K562 (cell line): Measurements from ENCODE around the gene MBOAT7. TPM values are rescaled to one million over a fixed set of nuclear protein-coding genes. Genes with fewer than 3 reads are reported as not detected.

Source experiments
- CBX1 ChIP-seq: sonication (generic); IDR thresholded peaks from 2 replicates; pipeline ENCODE4 v1.6.1; 2016; ENCODE audit warnings: antibody characterized with exemption, low read depth, mild to moderate bottlenecking
- CHD7 ChIP-seq: fragments of 200-600 bp; sonication (generic); IDR thresholded peaks from one replicate; pipeline ENCODE4 v1.6.1; 2012; ENCODE audit warnings: mild to moderate bottlenecking, low read depth, low read length, inconsistent platforms
- CREM ChIP-seq: IDR thresholded peaks from 2 replicates; pipeline ENCODE4 v1.6.1; 2014; ENCODE audit warnings: antibody characterized with exemption, low read depth
- ETV1 ChIP-seq: fragments of 450-650 bp; conservative IDR thresholded peaks from 2 replicates; pipeline ENCODE4 v1.6.1; 2016; ENCODE audit warnings: missing genetic modification characterization, control low read depth, low read depth, missing compliant biosample characterization
- RBBP5 ChIP-seq: fragments of 200-600 bp; sonication (generic); IDR thresholded peaks from 2 replicates; pipeline ENCODE4 v1.6.1; 2012; ENCODE audit warnings: borderline replicate concordance, mild to moderate bottlenecking, low read length, control low read depth, inconsistent platforms; ENCODE audit not compliant: insufficient read depth, poor library complexity, severe bottlenecking
- RBM15 ChIP-seq: fragments of 200-400 bp; formaldehyde crosslinking; IDR thresholded peaks from 2 replicates; pipeline ENCODE4 v1.6.1; 2018; ENCODE audit warnings: mild to moderate bottlenecking, low read length, moderate library complexity; ENCODE audit not compliant: insufficient read depth
- RHOXF2B ChIP-seq: fragments of 250-450 bp; sonication (Bioruptor Pico); conservative IDR thresholded peaks from 2 replicates; pipeline ENCODE4 v1.5.1; 2021
- YY1 ChIP-seq, 3 experiments: IDR thresholded peaks; 2 replicates each; pipeline ENCODE4 v1.6.1; 2011; ENCODE audit warnings: low read length in 2 of 3, mild to moderate bottlenecking in 2 of 3, moderate library complexity in 2 of 3, borderline replicate concordance in 1 of 3, control low read depth in 1 of 3, low read depth in 1 of 3; ENCODE audit not compliant: insufficient read depth in 3 of 3, insufficient replicate concordance in 2 of 3, control insufficient read depth in 1 of 3, insufficient read length in 1 of 3; ENCODE audit errors: extremely low read depth in 1 of 3
- ZNF277 ChIP-seq: fragments of 250-450 bp; sonication (Bioruptor Pico); IDR thresholded peaks from 2 replicates; pipeline ENCODE4 v1.8.0; 2022; ENCODE audit warnings: inconsistent platforms, mild to moderate bottlenecking, moderate library complexity, borderline replicate concordance
- ZNF282 ChIP-seq: sonication (generic); formaldehyde crosslinking; IDR thresholded peaks from 2 replicates; pipeline ENCODE4 v1.8.1; 2023; ENCODE audit warnings: missing genetic modification reagents
- ZNF586 ChIP-seq: fragments of 450-650 bp; formaldehyde crosslinking; conservative IDR thresholded peaks from 2 replicates; pipeline ENCODE4 v1.4.0; 2020; ENCODE audit warnings: mild to moderate bottlenecking, moderate library complexity
- polyA plus RNA-seq, 8 experiments: library from polyadenylated mRNA; depleted of rRNA in 4 of 8; stranded (reverse) in 5 of 8; unstranded in 3 of 8; fragments of >200 nt; fragmentation: Nextera tagmentation in 2 of 8; fragmentation: Illumina TruSeq in 1 of 8; extraction: Ambion mirVana in 2 of 8; extraction: Trizol in 1 of 8; gene quantifications; 2 replicates each; pipeline versions ENCODE4 v1.2.1 to v1.2.3, GENCODE V29; 2011 to 2014; ENCODE audit warnings: inconsistent platforms in 1 of 8, missing spikeins in 1 of 8
- total RNA-seq, 7 experiments: library from RNA; depleted of rRNA in 6 of 7; stranded (reverse); fragments of >200 nt in 6 of 7; fragmentation: Illumina TruSeq in 2 of 7; extraction: Trizol in 2 of 7; gene quantifications; 2 replicates each; pipeline versions ENCODE4 v1.2.1 to v1.2.3, GENCODE V29; 2011 to 2021; ENCODE audit warnings: low replicate concordance in 1 of 7
- TF ChIP-seq, protein P1 (sequence below): sonication (generic); formaldehyde crosslinking; IDR thresholded peaks from 2 replicates; pipeline ENCODE4 v1.8.1; 2023; ENCODE audit warnings: mild to moderate bottlenecking, missing genetic modification reagents, moderate library complexity

The MBOAT7 gene
- total and polyA plus RNA-seq, 9 of the 15 experiments (the other 6 are each of a cell fraction or from before 2014, with no cell fraction given) = 1.4 to 153 (median 56.1) TPM

- no peak for TF ChIP-seq ZNF277
- TF ChIP-seq RHOXF2B (CRISPR knock-in tag) = no peak
- TF ChIP-seq CHD7 = no peak
- peak in 1 of 3 experiments; percentile 37 for TF ChIP-seq YY1 (IDR thresholded peaks at IDR 0.05; ENCODE audit: borderline replicate concordance in 1 of 3, control insufficient read depth in 1 of 3, extremely low read depth in 1 of 3, insufficient read depth in 3 of 3, insufficient read length in 1 of 3, insufficient replicate concordance in 2 of 3, low read depth in 1 of 3, low read length in 2 of 3)
- TF ChIP-seq ETV1 (tag) = no peak
- TF ChIP-seq RBBP5 = no peak
- no peak for TF ChIP-seq ZNF586 (CRISPR knock-in tag)
- TF ChIP-seq, protein P1, sequence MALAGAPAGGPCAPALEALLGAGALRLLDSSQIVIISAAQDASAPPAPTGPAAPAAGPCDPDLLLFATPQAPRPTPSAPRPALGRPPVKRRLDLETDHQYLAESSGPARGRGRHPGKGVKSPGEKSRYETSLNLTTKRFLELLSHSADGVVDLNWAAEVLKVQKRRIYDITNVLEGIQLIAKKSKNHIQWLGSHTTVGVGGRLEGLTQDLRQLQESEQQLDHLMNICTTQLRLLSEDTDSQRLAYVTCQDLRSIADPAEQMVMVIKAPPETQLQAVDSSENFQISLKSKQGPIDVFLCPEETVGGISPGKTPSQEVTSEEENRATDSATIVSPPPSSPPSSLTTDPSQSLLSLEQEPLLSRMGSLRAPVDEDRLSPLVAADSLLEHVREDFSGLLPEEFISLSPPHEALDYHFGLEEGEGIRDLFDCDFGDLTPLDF (CRISPR knock-in tag) = no peak
- no peak for TF ChIP-seq ZNF282 (CRISPR knock-in tag)
- peak; percentile 59 for TF ChIP-seq CREM
- no peak for TF ChIP-seq RBM15
- TF ChIP-seq CBX1 = no peak
Observed at GRCh38 chr19:54168174-54168917, 21.0 kb downstream of the MBOAT7 start (continued).
